ENCODE data around the gene IFIT1. TPM values are rescaled to one million over a fixed set of nuclear protein-coding genes. Genes with fewer than 3 reads are reported as not detected.

The IFIT1 gene
- total RNA-seq, 1 donor: 5.9 TPM

DNA sequence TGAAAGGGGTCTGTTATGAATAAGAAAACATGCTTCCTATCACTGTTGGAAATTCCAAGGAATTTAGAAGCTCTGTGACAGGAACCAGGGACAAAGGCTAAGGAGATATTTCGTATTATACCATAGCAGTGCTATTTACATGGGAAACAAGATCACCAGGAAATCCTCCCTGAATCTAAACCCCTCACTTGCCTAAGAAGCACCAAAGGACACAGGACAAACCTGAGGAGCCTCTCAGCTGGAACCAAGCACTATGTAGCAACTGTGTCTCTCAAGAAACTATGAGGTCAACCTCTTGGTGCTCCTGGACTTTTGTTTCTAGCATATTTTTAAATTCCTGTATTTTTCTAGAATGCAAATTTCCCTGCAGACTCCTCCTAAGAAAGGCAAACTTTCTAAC lies 35.3 kb upstream of the IFIT1 start:
- no peaks in the 10 kb centered on the region for H3K4me1 ChIP-seq (ENCODE audit: insufficient read depth, low read length)

DNA sequence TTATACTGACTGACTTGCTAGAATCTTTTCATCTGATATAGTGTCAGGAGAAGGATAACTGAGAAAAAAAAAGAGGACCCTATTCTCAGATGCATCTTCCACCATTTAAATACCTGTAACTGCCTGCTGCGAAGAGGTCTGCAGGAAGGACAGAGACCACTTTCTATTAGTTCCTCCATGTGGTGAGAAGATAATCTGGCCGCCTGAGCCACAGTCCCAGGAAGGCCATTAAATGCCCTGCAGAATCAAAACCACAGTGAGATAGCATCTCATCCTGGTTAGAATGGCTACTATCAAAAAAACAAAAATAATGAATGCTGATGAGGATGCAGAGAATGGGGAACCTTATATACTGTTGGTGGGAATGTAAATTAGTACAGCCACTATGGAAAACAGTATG lies 34.4 kb upstream of the IFIT1 start:
- Histone ChIP-seq H3K27me3 (ENCODE audit: insufficient read depth, low read length) (no peaks in the 10 kb centered on the region), H3K4me3 (ENCODE audit: low read length) (no peak overlapping the region), H3K9me3 (ENCODE audit: low read depth, low read length) (no peaks in the 10 kb centered on the region), H3K4me1 (ENCODE audit: insufficient read depth, low read length) (no peaks in the 10 kb centered on the region)

More for the DNA sequence above, 35.3 kb upstream of the IFIT1 start:
- Histone ChIP-seq H3K9me3 (ENCODE audit: low read depth, low read length) (no peaks in the 10 kb centered on the region), H3K27me3 (ENCODE audit: insufficient read depth, low read length) (no peaks in the 10 kb centered on the region), H3K4me3 (ENCODE audit: low read length) (no peak overlapping the region)

DNA sequence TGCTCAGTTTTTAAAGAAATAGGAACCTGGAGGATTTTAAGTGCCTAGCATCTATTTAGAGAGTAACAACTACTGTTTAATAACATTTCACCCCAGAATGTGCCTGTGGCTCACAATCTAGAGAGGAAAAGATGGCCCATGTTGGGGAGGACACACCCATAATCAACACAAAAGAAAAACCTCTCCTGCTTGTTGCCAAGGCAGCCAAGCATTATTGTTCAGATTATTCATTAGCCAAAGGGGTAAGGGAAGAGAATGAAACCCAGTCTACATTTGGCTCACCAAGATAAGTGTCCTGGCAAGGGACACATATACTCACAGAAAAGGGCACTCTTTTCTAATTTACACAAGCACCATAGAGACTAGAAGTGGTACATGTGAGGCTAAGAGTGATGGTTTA lies 32.3 kb upstream of the IFIT1 start:
- Histone ChIP-seq H3K27me3 (ENCODE audit: insufficient read depth, low read length) (no peaks in the 10 kb centered on the region), H3K4me3 (ENCODE audit: low read length) (no peak overlapping the region), H3K9me3 (ENCODE audit: low read depth, low read length) (no peaks in the 10 kb centered on the region), H3K4me1 (ENCODE audit: insufficient read depth, low read length) (peaks cover 9% of the 10 kb centered on the region)

DNA sequence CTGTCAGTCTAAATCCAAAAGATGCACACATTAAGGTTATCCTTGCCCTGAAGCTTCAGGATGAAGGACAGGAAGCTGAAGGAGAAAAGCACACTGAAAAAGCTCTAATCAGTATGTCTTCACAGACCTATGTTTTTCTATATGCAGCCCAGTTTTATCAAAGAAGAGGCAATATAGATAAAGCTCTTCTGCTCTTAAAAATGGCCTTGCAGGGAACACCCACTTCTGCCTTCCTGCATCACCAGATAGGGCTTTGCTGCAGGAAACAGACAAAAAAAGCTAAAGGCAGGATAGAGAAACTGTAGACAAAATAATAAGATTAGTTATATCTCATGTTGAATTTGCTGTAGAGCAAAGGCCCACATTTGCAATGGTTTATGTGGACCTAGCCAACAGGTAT lies 29.5 kb upstream of the IFIT1 start:
- Histone ChIP-seq H3K27me3 (ENCODE audit: insufficient read depth, low read length) (no peaks in the 10 kb centered on the region), H3K4me3 (ENCODE audit: low read length) (no peak overlapping the region), H3K4me1 (ENCODE audit: insufficient read depth, low read length) (peaks cover 14% of the 10 kb centered on the region), H3K9me3 (ENCODE audit: low read depth, low read length) (no peaks in the 10 kb centered on the region)

DNA sequence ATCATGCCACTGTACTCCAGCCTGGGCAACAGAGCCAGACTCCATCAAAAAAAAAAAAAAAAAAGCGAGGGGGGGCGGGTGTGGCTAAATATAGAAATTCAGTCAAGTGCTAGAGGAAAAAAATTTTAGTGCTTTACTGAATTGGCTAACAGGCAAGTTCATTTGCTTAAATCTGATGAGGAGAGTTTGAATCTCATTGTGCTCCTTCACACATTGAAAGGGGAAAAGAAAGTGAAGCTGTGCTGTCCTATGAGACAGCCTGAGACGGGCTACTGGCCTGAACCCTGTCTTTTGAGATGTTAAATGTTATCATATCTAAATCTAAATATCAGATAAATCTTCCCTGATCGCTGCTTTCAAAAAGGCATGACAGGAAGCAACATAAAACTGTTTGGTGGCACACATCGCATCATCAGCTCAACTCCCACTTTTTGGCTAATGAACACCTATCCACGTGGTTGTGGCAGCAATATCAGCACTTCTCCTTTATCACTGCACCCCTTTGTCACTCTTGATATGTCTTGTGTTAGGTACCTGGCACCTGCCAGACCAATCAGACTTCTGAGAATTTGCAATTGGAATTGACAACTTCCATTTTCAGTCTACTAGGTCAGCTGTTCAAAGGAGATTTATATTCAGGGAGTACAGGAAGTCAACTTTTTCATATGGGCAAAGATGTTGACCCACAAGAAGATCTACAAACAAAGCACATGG lies 28.5 kb upstream of the IFIT1 start:
- Histone ChIP-seq H3K4me3 (ENCODE audit: low read length) (no peak overlapping the region), H3K9me3 (ENCODE audit: low read depth, low read length) (no peaks in the 10 kb centered on the region), H3K4me1 (ENCODE audit: insufficient read depth, low read length) (peaks cover 15% of the 10 kb centered on the region), H3K27me3 (ENCODE audit: insufficient read depth, low read length) (no peaks in the 10 kb centered on the region)

DNA sequence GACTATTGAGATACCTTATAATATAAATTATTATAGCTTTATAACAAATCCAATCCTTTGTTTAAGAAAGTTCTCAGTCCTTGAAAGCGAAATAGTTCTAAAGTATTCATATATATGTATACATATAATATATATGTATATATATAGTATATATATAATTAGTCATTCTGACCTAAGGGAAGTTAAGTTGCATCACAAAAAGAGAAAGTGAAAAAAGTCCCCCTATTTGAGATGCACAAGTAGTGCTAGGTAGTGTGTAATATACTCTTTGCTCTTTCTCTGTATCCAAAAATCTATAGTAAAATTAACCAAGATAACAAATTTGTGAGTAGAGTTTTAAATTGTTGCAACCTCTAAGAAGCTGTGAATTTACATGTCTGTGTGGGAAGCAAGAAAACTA lies 27.9 kb upstream of the IFIT1 start:
- H3K27me3 ChIP-seq (ENCODE audit: insufficient read depth, low read length): no peaks in the 10 kb centered on the region
- peaks cover 15% of the 10 kb centered on the region for H3K4me1 ChIP-seq (ENCODE audit: insufficient read depth, low read length)
- no peak overlapping the region for H3K4me3 ChIP-seq (ENCODE audit: low read length)
- no peaks in the 10 kb centered on the region for H3K9me3 ChIP-seq (ENCODE audit: low read depth, low read length)

DNA sequence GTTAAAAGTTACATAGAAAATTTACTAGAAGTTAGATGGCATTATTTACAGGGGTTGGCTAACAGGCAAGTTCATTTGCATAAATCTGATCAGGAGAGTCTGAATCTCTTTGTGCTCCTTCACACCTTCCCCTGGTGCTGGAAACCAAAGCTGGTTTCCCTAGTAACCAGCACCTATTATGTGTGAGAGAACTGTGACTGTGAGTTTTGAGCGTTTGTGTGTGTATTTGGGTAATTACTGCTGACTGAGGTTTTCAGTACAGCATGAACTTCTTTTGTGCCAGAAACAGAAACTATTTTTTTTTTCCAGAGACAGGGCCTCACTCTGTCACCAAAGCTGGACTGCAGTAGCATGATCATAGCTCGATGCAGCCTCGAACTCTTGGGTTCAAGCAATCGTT lies 24.9 kb upstream of the IFIT1 start:
- Histone ChIP-seq H3K4me1 (ENCODE audit: insufficient read depth, low read length) (peaks cover 15% of the 10 kb centered on the region), H3K4me3 (ENCODE audit: low read length) (no peak overlapping the region), H3K27me3 (ENCODE audit: insufficient read depth, low read length) (no peaks in the 10 kb centered on the region), H3K9me3 (ENCODE audit: low read depth, low read length) (no peaks in the 10 kb centered on the region)

DNA sequence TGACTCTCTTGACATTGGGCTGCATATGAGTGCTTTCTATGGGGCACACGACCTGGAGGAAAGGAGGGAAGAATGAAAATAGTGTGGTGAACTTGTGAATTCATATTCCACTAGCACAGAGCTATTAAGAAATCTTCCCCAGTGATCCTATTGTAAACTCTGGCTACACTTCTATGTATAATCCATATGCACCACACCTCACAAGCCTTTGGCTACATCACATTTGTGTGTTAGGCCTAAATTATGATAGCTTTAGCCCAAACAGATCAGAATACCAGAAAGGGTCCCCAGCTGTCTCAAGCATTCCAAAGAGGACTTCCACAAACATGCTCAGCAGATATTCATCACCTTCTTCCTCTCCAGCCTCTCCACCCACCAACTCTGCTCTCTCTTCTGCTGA lies 24.3 kb upstream of the IFIT1 start:
- Histone ChIP-seq H3K9me3 (ENCODE audit: low read depth, low read length) (no peaks in the 10 kb centered on the region), H3K27me3 (ENCODE audit: insufficient read depth, low read length) (no peaks in the 10 kb centered on the region), H3K4me1 (ENCODE audit: insufficient read depth, low read length) (peaks cover 15% of the 10 kb centered on the region), H3K4me3 (ENCODE audit: low read length) (no peak overlapping the region)

DNA sequence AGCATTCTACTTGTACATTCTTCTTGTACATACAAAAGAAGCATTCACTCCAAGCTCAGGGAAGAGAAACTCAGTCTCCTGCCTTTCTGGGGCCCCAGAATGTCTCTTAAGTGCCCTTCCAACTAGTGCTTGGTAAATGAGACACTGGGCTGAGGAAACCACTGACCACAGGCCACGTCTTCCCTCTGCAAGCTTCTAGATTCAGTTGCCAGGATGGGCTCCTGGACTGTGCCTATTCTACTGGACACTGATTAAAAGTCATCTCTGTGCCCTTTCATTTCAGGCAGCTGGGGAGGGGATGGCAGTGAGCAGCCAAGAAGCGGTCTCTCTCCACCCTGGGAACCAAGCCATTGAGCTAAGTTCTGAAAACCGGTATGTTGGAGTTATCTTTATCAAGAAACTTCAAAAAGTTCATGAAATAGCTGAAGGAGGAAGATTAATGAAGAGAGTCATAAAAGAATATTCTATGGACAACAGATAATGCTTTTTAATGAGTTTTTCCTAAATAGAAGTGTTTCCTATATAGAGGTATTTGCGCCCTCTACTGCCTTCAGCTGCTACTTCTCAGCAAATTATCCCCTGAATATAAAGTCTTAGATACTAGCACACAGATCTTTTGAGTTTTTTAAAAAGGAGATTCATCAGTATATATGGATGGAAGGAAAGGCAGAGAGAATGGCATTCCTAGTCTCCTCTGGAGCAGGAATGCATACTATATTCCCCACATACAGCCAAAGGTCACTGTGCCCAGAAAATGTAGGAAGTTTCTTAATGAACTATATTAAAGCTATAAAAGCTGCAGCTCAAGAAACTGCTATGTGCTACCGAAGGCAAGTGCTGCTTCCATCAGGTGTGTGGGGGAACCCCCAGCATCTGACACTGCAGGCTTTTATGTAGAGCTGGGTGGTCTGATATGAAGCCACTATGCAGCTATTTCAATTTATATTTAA lies 23.0 kb upstream of the IFIT1 start:
- Histone ChIP-seq H3K9me3 (ENCODE audit: low read depth, low read length) (no peaks in the 10 kb centered on the region), H3K27me3 (ENCODE audit: insufficient read depth, low read length) (no peaks in the 10 kb centered on the region), H3K4me3 (ENCODE audit: low read length) (no peak overlapping the region), H3K4me1 (ENCODE audit: insufficient read depth, low read length) (peaks cover 16% of the 10 kb centered on the region)

DNA sequence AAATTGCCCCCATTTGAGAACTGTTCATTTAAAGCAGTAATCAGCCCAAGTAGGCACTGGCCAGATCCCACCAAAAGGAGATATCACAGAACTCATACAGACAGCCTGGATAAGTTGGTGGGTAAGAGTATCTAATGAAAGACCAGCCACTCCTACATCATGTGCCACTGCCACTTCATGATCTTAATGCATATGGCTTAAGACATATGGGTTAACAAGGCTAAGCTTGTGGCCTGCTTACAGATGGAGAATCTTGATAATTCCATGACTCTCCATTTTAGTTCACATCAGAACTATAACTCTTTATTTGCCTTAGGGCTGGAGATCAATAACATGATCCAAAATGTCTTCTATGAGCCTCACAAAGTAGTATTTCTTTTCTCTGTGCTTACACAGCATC lies 21.3 kb upstream of the IFIT1 start:
- Histone ChIP-seq H3K4me1 (ENCODE audit: insufficient read depth, low read length) (peaks cover 15% of the 10 kb centered on the region), H3K27me3 (ENCODE audit: insufficient read depth, low read length) (no peaks in the 10 kb centered on the region), H3K4me3 (ENCODE audit: low read length) (no peak overlapping the region), H3K9me3 (ENCODE audit: low read depth, low read length) (no peaks in the 10 kb centered on the region)

DNA sequence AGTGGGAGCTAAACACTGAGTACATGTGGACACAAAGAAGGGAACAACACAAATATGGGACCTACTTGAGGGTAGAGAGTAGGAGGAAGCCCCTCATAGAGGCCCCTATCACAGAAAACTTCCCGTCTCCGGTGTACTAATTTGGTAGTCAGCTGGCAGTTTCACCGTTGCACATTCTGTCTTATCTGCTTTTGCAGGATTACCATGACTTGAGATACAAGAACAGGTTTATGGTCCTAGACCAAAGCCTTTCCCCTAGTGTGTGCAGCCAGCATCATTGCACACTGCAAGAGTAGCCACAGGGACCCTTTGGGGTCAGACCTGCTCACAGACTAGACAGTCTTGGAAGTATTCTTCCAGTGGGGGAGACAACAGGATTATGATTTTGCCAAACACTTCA lies 20.4 kb upstream of the IFIT1 start:
- no peaks in the 10 kb centered on the region for H3K9me3 ChIP-seq (ENCODE audit: low read depth, low read length)
- H3K4me1 ChIP-seq (ENCODE audit: insufficient read depth, low read length): peaks cover 15% of the 10 kb centered on the region
- no peaks in the 10 kb centered on the region for H3K27me3 ChIP-seq (ENCODE audit: insufficient read depth, low read length)
- H3K4me3 ChIP-seq (ENCODE audit: low read length): no peak overlapping the region

DNA sequence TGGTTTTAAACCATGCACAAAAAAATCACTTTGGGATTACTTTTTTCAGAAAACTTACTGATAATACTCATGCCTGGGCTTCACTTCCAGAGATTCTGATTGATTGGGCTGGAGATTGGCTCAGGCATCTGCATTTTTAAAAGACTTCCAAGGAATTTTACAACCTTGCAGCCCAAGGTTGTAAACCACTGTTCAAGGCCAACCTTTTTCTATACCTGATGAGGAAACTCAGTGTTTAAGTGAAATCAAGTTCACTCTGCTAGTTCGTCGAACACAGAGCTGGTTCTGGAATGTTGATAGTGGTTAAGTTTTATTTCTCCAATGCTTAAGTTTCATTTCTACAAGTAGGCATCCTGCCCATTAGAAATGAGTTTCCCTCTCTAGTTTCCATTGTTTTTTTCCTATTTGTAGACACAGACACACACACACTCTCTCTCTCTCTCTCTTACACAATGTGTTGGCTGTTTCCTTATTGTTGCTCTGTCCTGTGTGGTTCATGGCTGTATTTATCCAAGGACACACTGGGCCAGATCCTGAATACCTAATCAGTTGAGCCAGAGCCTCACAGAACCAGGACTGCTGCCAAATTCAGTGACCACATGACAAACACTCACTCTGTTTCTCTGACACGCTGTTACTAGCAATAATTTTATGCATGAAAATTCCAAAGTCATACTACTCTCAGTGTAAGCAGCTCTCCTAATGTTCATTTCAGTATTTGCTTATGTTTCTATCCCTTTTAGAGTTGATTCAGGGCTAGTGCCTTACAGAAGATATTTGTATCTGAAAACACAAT lies 18.3 kb upstream of the IFIT1 start:
- Histone ChIP-seq H3K4me1 (ENCODE audit: insufficient read depth, low read length) (peaks cover 10% of the 10 kb centered on the region), H3K4me3 (ENCODE audit: low read length) (no peak overlapping the region), H3K27me3 (ENCODE audit: insufficient read depth, low read length) (no peaks in the 10 kb centered on the region), H3K9me3 (ENCODE audit: low read depth, low read length) (no peaks in the 10 kb centered on the region)

DNA sequence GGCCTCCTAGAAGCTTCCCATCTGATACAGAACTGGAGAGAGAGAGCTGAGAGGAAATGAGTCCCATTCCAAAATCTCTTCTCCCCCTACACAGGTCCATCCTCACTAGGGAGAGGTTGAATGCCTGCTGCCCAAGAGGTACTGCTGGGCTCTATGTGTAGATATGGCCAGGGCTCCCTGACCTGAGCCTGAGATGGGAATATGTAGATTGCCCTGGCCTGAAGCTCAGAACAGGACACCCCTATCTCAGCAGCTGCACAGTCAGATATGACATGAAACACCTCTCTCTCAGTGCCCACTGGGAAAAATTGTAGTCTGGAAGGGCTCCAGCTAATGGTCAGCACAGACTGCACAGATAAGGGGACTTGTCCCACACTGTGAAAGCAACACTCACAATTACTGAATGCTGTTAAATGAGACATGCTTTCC lies 17.7 kb upstream of the IFIT1 start:
- H3K27me3 ChIP-seq (ENCODE audit: insufficient read depth, low read length): no peaks in the 10 kb centered on the region
- no peak overlapping the region for H3K4me3 ChIP-seq (ENCODE audit: low read length)
- no peaks in the 10 kb centered on the region for H3K9me3 ChIP-seq (ENCODE audit: low read depth, low read length)
- H3K4me1 ChIP-seq (ENCODE audit: insufficient read depth, low read length): peaks cover 10% of the 10 kb centered on the region

DNA sequence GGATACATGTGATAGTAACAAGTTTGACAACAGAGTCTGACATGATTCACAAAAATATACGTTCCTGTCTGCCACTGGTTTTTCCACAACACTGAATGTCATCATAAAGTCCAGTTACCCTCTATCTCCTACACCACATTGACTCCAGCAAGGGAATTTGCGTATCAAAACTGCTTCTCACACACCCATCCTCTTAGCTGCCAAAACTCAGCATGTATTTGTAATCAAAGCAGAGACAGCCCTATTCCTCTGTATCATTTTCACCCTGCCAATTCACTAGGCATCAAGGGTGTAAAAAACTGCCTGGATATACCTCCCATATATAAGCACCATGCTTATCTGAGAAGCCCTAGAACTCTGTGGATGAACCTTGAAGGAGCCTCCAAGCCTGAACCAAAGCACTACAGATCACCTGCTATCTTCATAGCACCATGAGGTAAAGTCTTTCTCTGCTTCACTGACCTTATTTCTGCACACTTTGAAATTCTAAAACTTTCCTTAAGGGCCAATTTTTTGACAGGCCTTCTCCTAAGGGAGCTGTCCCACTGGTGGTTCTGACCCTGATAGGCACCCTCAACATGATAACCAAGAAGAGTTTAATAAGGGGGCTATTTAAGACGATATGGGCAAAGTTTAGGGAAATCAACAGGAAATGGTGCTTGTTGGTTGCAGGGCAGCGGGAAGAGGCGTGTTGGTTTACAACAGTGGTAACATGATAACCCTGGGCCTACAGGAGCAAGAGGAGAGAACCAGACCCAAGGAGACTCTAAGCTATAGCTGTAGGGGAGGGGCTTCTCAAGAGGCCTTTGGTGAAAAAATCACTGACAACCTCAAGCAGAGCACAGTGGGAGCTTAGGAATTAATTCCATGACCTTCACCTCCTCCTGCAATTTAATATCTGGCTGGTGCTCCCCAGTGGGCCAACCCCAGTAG lies 14.5 kb upstream of the IFIT1 start, which contains the start of gene IFIT1B:
Gene IFIT1B (plus strand): TSS at position 352 of the 933 bp plus-strand sequence. CDS start 80 bp downstream, at position 432.
- Histone ChIP-seq H3K27me3 (ENCODE audit: insufficient read depth, low read length) (no peaks in the 10 kb centered on the region), H3K4me1 (ENCODE audit: insufficient read depth, low read length) (peaks cover 10% of the 10 kb centered on the region), H3K4me3 (ENCODE audit: low read length) (no peak within 1 kb of the TSS), H3K9me3 (ENCODE audit: low read depth, low read length) (no peaks in the 10 kb centered on the region)
